T-helper 22 cell (primary cell): ENCODE data around the gene FTSJ3.

Experiments
- DNase-seq: peaks from one replicate; pipeline ENCODE4 v3.0.0-alpha.2; 2020; ENCODE audit warnings: low read depth

FTSJ3 gene

GRCh38 chr17:63785556-63785955 lies 41.9 kb downstream of the FTSJ3 start:
- DNase-seq = no peak

DNA sequence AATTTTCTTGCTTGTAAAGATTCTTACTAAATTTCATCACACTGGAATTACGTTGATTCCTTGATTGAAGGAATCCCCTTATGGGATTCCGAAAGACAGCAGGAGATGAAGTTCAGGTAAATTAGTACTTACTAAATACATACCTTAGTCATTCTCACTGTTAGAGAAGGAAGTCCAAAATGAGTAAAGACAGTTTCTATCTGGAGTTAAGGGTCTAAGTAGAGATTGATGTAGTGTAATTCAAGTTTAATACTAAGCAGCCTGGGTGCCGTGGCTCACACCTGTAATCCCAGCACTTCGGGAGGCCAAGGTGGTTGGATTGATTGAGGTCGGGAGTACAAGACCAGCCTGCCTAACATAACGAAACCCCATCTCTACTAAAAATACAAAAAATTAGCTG lies 43.9 kb downstream of the FTSJ3 start:
- DNase-seq = no peak

DNA sequence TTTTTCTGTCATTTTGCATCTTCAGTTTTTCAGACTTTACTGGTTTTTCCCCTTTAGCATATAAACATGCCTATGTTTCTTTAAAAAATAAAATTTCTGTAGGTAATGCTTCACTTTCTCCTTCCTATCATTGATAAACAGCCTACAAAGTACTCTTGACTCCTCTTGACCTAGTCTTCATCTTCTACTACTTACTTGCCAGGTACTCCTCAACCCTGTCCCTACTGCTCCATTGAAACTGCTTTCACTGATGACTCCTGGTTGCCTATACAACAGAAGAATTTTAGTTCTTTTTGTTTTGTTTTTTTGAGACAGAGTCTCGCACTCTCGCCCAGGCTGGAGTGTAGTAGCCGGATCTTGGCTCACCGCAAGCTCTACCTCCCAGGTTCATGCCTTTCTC lies 46.5 kb downstream of the FTSJ3 start:
- no peak for DNase-seq

DNA sequence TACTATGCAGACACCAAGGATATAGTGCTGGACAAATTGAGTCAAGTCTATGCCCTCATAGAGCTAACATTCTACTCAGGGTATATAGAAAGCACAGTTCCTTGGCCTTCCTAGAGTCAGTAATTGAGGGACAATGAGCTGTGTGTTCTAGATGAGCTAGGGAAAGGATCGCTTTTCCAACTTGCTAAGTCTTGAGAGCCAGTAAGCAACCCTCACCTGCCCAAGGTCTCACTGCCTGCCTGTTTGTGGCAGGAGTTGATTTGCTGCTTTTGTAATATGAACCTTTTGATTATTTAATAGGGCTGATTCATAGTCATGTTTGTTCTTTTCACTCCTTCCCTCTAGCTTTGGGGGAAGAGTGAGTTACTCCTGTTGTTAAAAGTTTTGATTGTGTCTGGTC lies 47.0 kb downstream of the FTSJ3 start:
- no peak for DNase-seq

- no peak for DNase-seq
These were observed 52.0 kb downstream of the FTSJ3 start for GRCh38 chr17:63775420-63775819.

DNA sequence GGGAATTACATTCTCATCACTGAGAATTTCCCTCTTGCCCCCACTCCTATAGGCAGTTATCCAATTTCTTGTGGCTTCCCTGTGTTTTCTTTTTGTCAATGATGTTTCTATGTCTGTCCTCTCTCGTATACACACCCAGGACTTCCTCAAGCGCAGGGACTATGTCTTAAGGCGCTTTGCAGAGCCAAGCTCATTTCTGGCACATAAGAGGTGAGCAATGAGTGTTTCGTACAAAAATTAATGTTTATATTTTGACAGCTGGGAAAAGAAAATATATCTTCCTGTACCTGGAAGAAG lies 52.5 kb downstream of the FTSJ3 start:
- no peak for DNase-seq

DNA sequence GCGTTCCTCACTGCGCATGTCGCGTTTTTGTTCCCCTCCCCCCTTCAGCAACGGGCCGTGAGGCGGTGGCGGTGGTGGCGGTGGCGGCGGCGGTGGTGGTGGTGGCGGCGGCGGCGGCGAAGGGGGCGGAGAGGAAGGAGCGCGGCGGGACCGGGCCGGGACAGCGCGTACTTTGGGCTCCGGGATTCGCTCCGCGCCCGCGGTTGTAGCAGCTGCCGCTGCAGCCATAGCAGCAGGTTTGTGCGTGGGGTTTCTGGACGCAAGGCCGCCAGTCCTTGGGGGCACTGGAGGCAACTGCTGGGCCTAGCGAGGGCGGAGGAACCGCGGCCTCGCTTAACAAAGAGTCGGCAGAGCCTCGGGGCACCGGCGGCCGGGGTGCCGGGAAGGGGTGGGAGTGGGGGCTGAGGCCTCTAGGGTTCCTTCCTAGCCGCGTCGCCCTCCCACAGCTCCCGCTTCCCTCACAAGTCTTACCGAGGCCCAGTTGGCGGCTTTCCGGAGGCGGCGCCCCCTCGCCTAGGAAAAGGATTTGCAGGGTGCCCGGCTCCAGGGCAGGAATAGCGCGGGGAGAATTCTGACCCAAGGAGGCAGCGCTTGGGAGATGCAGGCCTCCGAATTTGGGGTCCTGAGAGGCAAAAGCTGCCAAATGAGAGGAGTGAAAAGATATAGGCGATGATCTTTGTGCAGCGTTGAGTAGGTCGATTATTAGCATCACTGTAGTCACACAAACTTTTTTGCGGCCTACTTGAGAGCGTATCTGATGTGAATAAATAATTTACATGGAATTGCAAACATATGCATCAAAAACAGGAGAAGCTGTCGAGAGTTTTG lies 53.1 kb downstream of the FTSJ3 start, which contains the start of gene DDX42:
TSS of gene DDX42 (plus strand) at position 30 of the 828 bp plus-strand sequence. CDS start 12,880 bp downstream, outside the sequence.
- peak; percentile 82 for DNase-seq

GRCh38 chr17:63773272-63774140 lies 54.0 kb downstream of the FTSJ3 start, which contains the start of gene CCDC47:
CCDC47 (minus strand) TSS chr17:63773597; CDS start chr17:63766175, 7,422 bp downstream.
- DNase-seq = peak; percentile 99

DNA sequence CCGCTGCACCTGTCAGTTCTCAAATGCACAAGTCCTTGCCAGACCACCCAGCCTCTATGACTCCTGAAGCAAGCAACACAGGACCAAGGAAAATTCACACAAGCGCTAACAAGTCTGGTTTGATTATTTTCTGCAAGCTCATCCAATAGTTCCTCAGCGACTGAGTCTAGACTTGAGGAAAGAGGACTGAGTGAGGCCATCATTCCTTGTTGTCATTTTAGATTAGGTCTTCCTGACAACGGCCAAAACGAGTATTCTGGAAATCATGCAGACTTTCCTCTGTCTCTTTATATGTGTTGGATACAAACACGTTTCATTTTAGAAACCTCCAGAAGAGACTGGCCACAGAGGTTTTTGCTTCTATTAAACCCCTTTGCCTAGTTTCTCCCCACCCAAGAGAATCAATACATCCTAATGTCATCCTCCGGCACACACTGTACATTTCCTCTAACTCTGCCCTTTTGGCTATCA lies 54.6 kb downstream of the FTSJ3 start:
- DNase-seq = no peak
